Fibroblast of skin of right quadriceps (primary cell): ENCODE measurements around the gene TFCP2.

Source experiments
- DNase-seq: peaks from one replicate; pipeline ENCODE4 v3.0.0-alpha.2; 2013

TFCP2 gene

GRCh38 chr12:51197736-51198567 lies 25.0 kb upstream of the TFCP2 start:
- DNase-seq, result no peak

- DNase-seq, result no peak
These were observed 23.6 kb upstream of the TFCP2 start for GRCh38 chr12:51196547-51196946.

GRCh38 chr12:51195841-51196240 lies 22.9 kb upstream of the TFCP2 start:
- DNase-seq, result no peak

GRCh38 chr12:51192284-51192671 lies 19.3 kb upstream of the TFCP2 start:
- no peak for DNase-seq

GRCh38 chr12:51191516-51192283 lies 18.8 kb upstream of the TFCP2 start:
- no peak for DNase-seq

GRCh38 chr12:51190820-51191219 lies 17.9 kb upstream of the TFCP2 start:
- DNase-seq, result no peak

- DNase-seq, result no peak
These were observed 16.9 kb upstream of the TFCP2 start for GRCh38 chr12:51189790-51190355.

- DNase-seq, result no peak
These were observed 15.6 kb upstream of the TFCP2 start for GRCh38 chr12:51188359-51189051.

GRCh38 chr12:51187370-51187987 lies 14.5 kb upstream of the TFCP2 start:
- DNase-seq, result no peak

GRCh38 chr12:51186465-51187085 lies 13.6 kb upstream of the TFCP2 start:
- DNase-seq, result no peak

GRCh38 chr12:51185171-51185717 lies 12.3 kb upstream of the TFCP2 start:
- no peak for DNase-seq

- DNase-seq, result peak; percentile 18
These were observed 10.9 kb upstream of the TFCP2 start for GRCh38 chr12:51183816-51184215.

- DNase-seq, result no peak
These were observed 10.4 kb upstream of the TFCP2 start for GRCh38 chr12:51183349-51183748.

- no peak for DNase-seq
These were observed 8.6 kb upstream of the TFCP2 start for GRCh38 chr12:51181558-51181957.

GRCh38 chr12:51177897-51178296 lies 5.0 kb upstream of the TFCP2 start:
- DNase-seq, result no peak

- no peak for DNase-seq
These were observed 1.6 kb upstream of the TFCP2 start for GRCh38 chr12:51174501-51174900.

- peak; percentile 15 for DNase-seq
These were observed 936 bp downstream of the TFCP2 start for GRCh38 chr12:51171884-51172514.

GRCh38 chr12:51163795-51164194 lies 9.1 kb downstream of the TFCP2 start:
- no peak for DNase-seq

- DNase-seq, result no peak
These were observed 10.7 kb downstream of the TFCP2 start for GRCh38 chr12:51162217-51162616.

- peak; percentile 27 for DNase-seq
These were observed 12.0 kb downstream of the TFCP2 start for GRCh38 chr12:51160814-51161459.

- peak; percentile 9 for DNase-seq
These were observed 16.6 kb downstream of the TFCP2 start for GRCh38 chr12:51156245-51156765.
